Ramos (cell line): Measurements from ENCODE around the gene C3orf70.

ENCODE experiments used
- in situ Hi-C: fragments of 300-500 bp; cut with MboI; formaldehyde crosslinking; loops from one replicate; pipeline ENCODE4 v1.14.3; 2022; ENCODE audit warnings: low sequenced_read_pairs; ENCODE audit not compliant: unreplicated experiment

C3orf70 gene

DNA sequence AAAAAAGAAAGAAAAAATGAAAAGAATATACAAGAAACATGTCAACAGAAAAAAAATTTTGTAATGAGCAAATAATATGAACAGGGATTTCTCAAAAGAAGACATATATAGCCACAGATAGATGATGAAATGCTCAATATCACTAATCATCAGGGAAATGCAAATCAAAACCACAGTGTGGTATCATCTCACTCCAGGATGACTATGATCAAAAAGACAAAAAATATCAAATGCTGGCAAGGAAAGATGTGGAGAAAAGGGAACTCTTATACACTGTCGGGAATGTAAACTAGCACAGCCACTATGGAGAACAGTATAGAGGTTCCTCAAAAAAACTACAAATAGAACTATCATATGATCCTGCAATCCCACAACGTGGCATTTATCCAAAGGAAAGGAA, 94.1 kb downstream of the C3orf70 start:
- in situ Hi-C loops = no loop called here

DNA sequence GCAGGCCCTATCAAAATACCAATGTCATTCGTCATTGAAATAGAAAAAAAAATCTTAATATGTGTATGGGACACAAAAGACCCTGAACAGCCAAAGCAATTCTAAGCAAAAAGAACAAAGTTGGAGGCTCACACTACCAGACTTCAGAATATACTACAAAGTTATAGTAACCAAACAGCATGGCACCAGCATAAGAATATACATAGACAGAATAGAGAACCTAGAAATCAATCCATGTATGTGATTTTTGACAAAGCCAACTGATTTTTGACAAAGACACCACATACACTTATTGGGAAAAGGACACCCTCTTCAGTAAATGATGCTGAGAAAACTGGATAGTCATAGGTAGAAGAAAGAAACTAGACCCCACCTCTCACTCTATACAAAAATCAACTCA, 95.0 kb downstream of the C3orf70 start:
- in situ Hi-C loops = no loop called here

DNA sequence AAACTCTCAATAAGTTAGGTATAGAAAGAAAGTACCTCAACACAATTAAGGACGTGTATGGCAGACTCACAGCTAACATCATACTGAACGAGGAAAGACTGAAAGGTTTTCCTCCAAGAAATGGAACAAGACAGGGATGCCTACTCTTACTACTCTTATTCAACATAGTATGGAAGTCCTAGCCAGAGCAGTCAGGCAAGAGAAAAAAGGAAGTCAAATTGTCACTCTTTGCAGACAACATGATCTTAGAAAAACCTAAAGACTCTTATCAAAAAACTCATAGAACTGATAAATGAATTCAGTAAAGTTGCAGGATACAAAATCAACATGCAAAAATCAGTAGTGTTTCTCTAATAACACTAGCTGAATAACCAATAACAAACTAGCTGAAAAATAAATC, 96.0 kb downstream of the C3orf70 start:
- in situ Hi-C loops = no loop called here

DNA sequence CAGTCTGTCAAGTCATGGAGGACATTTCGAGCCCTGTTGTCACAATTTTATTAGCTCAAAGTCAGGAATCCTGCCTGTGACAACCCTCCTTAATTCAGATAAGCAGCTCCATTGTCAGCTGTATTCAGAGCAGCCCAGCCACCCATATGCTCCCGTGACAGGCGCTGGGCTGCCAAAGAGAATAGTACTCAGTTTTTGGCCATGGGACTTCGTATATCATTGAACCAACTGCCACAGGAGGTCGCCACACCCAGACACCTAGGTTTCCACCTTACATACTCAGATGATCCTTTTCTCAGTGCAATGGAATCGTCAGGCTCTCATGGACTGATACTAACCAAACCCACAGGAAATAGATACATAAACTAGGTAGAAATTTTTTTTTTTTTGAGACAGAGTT, 100.2 kb downstream of the C3orf70 start:
- in situ Hi-C loops = no loop called here

DNA sequence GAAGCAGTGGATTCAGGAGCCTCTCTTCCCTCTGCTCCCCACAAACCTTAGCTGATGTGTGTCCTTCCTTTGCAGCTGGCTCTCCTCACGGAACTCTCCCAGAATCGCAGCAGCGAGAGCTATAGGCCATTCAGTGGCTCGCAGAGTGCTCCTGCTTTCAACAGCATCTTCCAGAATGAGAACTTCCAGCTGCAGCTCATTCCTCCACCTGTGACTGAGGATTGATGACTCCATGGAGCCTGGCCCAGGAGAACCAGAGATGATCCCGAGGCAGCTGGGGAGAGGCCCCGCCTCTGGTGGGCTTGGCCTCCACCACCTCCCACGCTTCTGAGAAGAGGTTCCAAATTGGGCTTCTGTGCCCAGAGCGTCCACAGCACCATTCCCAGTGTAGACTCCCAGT, 101.1 kb downstream of the C3orf70 start:
- in situ Hi-C loops = no loop called here

DNA sequence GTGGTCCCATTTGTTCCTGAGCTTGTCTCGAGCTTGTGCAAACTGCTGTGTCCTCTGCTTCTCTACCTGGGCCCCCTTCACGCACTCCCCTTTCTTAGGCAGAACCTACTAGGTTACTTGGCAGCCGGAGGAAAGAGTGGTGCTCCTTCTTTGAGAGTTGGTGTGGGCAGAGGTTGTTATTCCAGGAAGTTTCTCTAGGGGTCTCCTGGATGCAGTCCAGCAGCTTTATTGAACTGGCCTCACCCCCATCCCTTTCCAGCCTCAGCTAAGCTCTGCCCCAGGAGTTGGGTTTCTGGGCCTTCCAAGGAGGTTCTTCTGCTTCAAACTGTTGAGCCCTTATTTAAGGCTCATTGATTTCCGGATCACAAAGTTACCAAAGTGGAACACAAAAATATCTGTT, 103.2 kb downstream of the C3orf70 start:
- in situ Hi-C loops = no loop called here

DNA sequence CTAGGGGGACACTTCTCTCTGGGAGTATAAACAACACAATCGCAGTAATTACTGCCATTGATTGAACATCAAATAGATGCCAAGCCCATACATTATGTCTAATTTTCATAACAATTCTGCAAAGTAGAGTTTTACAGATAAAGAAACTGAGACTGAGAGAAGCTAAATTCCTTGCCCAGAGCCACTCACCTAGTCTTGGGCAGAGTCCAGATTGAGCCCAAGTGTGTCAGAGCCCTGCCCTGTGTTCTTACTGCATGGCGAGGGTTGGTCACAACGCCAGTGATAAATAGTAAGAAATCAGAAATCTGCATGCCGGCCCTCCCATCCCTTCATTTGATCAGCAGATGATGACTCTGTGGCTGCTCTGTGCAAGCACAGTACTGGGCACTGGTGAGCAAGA, 106.3 kb downstream of the C3orf70 start:
- in situ Hi-C loops = no loop called here

DNA sequence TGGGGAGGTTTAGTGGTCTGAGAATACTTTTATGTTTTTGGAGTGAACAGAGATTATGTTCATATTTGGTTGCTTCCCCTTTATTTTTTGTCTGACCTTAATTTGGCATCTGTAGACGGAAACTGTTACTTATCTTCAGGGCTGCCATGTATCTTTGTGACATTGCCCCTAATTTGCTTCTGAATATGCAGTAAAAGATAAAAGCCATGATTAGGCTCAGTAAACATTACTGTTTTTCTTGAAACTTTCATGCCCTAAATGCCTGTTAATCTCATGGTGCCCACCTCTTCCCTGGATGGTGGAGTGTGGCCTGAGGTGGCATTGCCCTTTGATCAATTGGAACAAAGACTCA, 106.7 kb downstream of the C3orf70 start:
- in situ Hi-C loops = no loop called here

DNA sequence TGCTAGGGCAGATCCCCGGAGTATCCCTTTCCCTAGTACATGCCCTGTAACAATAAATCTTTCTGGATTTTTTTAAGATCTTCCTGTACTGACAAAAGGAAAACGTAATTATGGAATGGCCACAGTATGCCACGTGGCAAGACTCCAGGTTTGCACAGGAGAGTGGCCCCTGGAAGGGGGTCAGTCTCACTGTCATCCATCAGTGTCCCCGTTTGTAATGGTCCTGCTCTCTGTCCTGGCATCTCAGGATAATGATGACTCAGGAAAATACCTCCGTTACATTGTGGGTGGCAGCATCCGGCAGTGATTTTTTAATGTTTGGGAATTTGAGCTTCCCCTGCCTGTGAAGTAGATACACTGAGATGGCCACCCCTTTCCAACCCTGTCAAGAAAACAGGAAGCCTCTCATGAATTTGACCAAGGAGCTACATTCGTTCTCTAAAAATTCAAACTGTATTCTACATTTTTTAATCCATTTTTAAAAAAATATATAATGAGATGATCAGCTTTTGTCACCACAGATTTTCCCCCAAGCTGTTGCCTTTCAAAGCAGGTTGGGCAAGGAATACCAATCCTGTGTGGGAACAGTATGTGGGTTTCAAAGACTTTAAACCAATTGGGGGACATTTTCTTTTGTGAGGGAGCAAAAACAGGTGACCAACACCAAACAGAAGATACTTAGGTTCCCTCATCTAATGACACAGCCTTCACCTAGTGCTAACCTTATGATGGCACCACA, 110.4 kb downstream of the C3orf70 start:
- in situ Hi-C loops = no loop called here

DNA sequence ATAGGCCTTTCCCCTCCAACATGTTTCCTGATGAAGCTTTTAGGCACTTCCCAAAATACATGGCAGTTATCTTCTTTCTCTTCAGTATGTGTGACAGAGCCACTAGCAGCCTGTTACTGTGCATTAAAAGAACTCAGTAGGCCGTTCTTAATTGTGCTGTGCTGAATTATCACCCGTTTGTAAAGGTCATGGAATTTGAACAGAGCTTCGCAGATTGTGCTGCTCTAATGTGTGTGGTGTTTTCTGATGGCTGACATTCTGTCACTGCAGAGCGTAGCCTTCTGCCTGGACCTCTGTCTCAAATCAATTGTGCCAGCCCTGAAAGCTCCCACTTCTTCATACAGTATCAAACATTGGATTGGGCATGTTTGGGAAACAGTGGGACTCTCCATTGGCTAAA, 111.3 kb downstream of the C3orf70 start:
- in situ Hi-C loops = no loop called here

DNA sequence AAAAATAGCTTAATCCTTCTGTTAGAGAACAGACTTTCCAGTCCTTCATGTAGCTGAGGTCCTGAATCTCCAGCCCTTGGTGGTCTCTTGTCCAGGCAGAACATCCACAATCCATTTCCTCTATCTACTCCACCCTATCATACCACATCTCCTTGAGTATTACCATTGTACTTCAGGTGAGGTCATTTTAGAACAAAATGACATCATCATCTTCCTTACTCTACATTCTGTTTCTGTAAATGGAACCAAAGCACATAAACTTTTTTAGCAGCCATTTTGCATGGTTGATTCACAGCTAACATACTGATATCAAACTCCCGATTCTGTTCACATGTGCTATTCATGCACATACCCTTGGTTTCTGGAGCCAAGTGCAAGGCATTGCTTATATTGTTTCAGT, 112.4 kb downstream of the C3orf70 start:
- in situ Hi-C loops = no loop called here

DNA sequence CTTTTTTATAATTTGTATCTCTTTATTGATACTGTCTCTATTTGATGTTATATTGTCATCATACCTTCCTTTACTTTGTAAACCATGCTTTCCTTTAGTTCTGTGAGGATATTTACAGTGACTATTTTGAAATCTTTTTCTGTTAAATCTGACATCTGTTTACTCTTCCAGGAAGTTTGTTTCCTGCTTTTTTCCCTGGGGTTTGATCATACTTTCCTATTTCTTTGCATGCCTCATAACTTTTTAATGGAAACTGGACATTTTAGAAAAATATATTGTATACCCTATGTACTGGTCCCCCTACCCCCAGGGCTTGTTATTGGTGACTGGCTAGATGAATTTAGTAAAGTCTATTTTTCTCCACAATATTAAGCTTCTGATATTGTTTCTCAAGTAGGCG, 115.1 kb downstream of the C3orf70 start:
- in situ Hi-C loops = no loop called here

DNA sequence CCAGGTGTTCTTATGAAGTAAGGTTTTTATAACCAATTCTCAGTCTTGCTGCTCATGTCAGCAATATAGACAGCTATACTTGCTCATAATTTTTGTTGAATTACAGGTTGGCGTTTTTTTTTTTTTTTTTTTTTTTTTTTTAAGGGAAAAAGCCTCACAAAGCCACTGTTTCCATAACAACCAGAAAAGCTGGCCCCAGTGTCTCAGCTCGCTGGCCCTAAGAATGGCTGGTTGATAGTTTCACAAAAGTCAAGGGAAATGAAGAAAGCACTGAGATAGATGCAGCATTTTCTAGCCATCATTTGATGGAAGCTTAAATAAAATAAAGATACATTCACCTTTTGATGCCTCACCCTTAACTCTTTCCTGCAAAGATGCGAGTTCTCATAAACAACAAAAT, 121.9 kb downstream of the C3orf70 start:
- in situ Hi-C loops = no loop called here

DNA sequence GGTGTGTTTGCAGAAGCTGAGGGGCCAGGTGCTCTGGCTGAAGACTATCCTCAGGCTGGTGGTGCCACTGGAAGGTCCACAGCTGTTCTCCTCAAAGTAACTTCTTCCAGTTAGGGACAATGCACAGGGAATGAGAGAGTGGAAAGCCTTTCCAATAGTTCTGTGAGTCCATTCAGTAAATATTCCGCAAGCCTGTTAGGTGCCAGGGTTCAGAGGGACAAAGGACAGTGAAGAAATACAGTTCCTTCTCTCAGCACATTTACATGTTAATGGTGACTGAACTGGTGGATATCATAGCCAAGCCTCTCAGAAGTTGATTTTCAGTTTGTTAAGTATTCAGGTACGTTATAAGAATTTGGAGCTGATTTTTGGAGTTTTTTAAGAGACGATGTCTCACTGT, 122.5 kb downstream of the C3orf70 start:
- in situ Hi-C loops = no loop called here

DNA sequence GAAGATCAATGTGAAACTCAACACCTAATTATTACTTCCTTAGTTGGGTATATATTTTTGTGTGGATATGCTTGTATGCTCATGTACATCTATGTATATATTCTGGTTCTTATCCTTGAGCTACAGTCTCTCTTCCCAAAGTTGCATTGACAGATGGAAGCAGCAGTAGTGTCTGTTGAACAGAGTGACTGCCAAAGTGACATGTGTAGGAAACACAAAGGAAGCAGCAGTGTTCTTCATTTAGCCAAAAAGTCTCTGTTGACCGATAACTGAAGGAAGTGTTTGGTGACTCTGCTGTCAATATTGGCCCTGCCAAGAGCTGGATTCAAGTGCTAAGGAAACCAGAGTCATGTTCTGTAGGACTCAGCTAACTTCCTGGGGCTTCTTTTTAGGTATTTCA, 123.8 kb downstream of the C3orf70 start:
- in situ Hi-C loops = no loop called here

DNA sequence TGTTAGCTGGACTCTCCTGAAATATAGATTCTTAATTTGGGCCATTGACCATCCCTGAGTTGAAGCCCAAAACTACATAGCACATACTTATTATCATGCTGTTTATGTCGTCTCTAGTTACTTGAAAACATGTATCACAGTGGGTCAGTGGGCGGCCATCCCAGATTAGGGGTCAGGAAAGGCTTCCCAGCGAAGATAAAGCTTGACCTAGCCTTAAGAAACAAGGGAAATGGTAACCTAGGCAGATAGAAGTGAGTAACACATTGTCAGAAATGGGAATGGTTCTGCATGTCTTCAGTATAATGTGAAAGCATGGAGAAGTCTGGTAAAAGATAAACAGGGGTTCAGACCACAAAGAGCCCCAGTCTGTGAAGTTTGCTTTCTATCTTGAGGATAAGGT, 124.7 kb downstream of the C3orf70 start:
- in situ Hi-C loops = no loop called here
